Endodermal cell (in vitro differentiated cells): ENCODE results near the gene IRS2. TPM values are rescaled to one million over a fixed set of nuclear protein-coding genes. Genes with fewer than 3 reads are reported as not detected.

Experiments
- DNase-seq: peaks from one replicate; pipeline ENCODE4 v3.0.0-alpha.2; 2017
- H3K27ac ChIP-seq: 2 replicates; pipeline ENCODE4 v1.5.1; 2013; ENCODE audit warnings: mild to moderate bottlenecking, low read depth, low read length, moderate library complexity
- H3K27me3 ChIP-seq: 2 replicates; pipeline ENCODE4 v1.6.1; 2013; ENCODE audit warnings: mild to moderate bottlenecking, low read length, moderate library complexity; ENCODE audit not compliant: insufficient read depth, control insufficient read depth, poor library complexity, severe bottlenecking
- H3K36me3 ChIP-seq: 2 replicates; pipeline ENCODE4 v1.7.0; 2013; ENCODE audit warnings: mild to moderate bottlenecking, low read length, moderate library complexity; ENCODE audit not compliant: control insufficient read depth, insufficient read depth
- H3K4me1 ChIP-seq: one replicate; pipeline ENCODE4 v1.7.0; 2013; ENCODE audit warnings: low read length; ENCODE audit not compliant: control insufficient read depth, insufficient read depth
- H3K4me3 ChIP-seq: 2 replicates; pipeline ENCODE4 v1.5.1; 2013; ENCODE audit warnings: mild to moderate bottlenecking, low read length, moderate library complexity
- H3K9ac ChIP-seq: 2 replicates; pipeline ENCODE4 v1.6.1; 2013; ENCODE audit warnings: mild to moderate bottlenecking, low read length, moderate library complexity; ENCODE audit not compliant: poor library complexity, severe bottlenecking; ENCODE audit errors: extremely low read depth
- H3K9me3 ChIP-seq: 2 replicates; pipeline ENCODE4 v1.6.1; 2013; ENCODE audit warnings: mild to moderate bottlenecking, low read length, moderate library complexity; ENCODE audit not compliant: control insufficient read depth
- H3K27ac Mint-ChIP-seq: 2 replicates; pipeline ENCODE4 v1.8.0; 2020; ENCODE audit warnings: mixed read lengths
- H3K27me3 Mint-ChIP-seq: 2 replicates; pipeline ENCODE4 v1.8.0; 2021; ENCODE audit warnings: mild to moderate bottlenecking, mixed read lengths; ENCODE audit not compliant: insufficient read depth
- H3K36me3 Mint-ChIP-seq: 2 replicates; pipeline ENCODE4 v1.8.0; 2020; ENCODE audit warnings: low read depth, mixed read lengths
- H3K4me1 Mint-ChIP-seq: 2 replicates; pipeline ENCODE4 v1.8.0; 2020; ENCODE audit warnings: mixed read lengths
- H3K4me3 Mint-ChIP-seq: 2 replicates; pipeline ENCODE4 v1.8.0; 2020; ENCODE audit warnings: mild to moderate bottlenecking, moderate library complexity, mixed read lengths
- H3K9me3 Mint-ChIP-seq: 2 replicates; pipeline ENCODE4 v1.8.0; 2020; ENCODE audit warnings: mild to moderate bottlenecking, mixed read lengths
- WGBS, 2 experiments: methylation state at CpG; one replicate each; pipeline versions ENCODE4 v1.1.5 to v1.1.7; 2013; ENCODE audit warnings: missing lambda C conversion rate in 2 of 2, mixed read lengths in 1 of 2; ENCODE audit not compliant: insufficient coverage in 1 of 2, insufficient read length in 1 of 2; 5-methylcytosine and 5-hydroxymethylcytosine counted together
- total RNA-seq, 2 donors: library from RNA; stranded (reverse); fragmentation: NEBNext Ultra II Directional in 1 of 2; extraction: Animal tissue kit (Norgen Biotek cat#: 25700) in 1 of 2; gene quantifications; 2 replicates in 1 of 2; 3 replicates in 1 of 2; pipeline ENCODE4 v1.2.1, GENCODE V29; 2021
- TF ChIP-seq, protein P1 (sequence below): fragments of 200-600 bp; sonication (generic); conservative IDR thresholded peaks from 2 replicates; pipeline ENCODE4 v1.5.0; 2021; ENCODE audit warnings: antibody characterized with exemption, mild to moderate bottlenecking

The IRS2 gene
- total RNA-seq, 2 donors from 2014 or later: 16.9 to 23.7 TPM

DNA sequence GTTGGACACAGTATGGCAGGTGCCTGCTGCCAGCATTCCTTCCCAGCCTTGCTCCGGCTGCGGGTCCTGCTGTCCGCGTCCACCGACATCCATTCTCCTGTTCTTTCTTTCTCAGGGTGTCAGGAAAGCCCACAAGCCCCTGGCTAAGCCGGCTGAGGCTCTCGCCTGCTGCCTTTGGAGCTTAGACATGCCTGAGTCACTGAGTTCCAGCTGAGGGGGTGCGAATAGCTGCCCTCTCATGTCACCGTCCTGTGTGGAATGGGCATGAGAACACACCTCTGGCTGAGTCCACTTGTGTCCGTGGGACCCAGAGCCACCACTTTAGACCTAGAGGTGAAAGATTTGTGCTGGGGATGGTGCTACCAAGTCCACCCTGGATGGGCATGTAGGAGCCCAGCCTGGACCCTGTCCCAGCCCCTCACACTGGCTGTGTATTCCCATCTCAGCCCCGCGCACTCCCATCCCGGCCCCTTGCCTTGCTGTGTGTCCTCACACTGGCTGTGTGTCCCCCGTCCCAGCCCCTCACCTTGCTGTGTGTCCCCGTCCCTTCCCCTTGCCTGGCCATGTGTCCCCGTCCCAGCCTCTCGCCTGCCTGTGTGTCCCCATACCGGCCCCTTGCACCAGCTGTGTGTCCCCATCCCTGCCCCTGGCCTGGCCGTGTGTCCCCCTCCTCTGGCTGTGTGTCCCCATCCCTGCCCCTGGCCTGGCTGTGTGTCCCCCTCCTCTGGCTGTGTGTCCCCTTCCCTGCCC lies 24.6 kb upstream of the IRS2 start:
- Mint-ChIP-seq H3K27me3 (peaks cover 1% of the 10 kb centered on the region), H3K9me3 (no peaks in the 10 kb centered on the region), H3K27ac (no peak overlapping the region), H3K4me1 (no peaks in the 10 kb centered on the region), H3K4me3 (no peak overlapping the region), H3K36me3 (no peaks in the 10 kb centered on the region)
- H3K27me3 ChIP-seq: no peaks in the 10 kb centered on the region
- 85 to 86% methylated on average over 7 to 19 of the region's 19 CpGs for WGBS, 2 experiments
- H3K36me3 ChIP-seq: no peaks in the 10 kb centered on the region
- TF ChIP-seq, protein P1, sequence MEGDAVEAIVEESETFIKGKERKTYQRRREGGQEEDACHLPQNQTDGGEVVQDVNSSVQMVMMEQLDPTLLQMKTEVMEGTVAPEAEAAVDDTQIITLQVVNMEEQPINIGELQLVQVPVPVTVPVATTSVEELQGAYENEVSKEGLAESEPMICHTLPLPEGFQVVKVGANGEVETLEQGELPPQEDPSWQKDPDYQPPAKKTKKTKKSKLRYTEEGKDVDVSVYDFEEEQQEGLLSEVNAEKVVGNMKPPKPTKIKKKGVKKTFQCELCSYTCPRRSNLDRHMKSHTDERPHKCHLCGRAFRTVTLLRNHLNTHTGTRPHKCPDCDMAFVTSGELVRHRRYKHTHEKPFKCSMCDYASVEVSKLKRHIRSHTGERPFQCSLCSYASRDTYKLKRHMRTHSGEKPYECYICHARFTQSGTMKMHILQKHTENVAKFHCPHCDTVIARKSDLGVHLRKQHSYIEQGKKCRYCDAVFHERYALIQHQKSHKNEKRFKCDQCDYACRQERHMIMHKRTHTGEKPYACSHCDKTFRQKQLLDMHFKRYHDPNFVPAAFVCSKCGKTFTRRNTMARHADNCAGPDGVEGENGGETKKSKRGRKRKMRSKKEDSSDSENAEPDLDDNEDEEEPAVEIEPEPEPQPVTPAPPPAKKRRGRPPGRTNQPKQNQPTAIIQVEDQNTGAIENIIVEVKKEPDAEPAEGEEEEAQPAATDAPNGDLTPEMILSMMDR: no peak
- no peak for DNase-seq
- H3K9me3 ChIP-seq: no peaks in the 10 kb centered on the region
- no peak overlapping the region for H3K4me3 ChIP-seq
- no peaks in the 10 kb centered on the region for H3K4me1 ChIP-seq
- no peak overlapping the region for H3K9ac ChIP-seq
- no peak overlapping the region for H3K27ac ChIP-seq

DNA sequence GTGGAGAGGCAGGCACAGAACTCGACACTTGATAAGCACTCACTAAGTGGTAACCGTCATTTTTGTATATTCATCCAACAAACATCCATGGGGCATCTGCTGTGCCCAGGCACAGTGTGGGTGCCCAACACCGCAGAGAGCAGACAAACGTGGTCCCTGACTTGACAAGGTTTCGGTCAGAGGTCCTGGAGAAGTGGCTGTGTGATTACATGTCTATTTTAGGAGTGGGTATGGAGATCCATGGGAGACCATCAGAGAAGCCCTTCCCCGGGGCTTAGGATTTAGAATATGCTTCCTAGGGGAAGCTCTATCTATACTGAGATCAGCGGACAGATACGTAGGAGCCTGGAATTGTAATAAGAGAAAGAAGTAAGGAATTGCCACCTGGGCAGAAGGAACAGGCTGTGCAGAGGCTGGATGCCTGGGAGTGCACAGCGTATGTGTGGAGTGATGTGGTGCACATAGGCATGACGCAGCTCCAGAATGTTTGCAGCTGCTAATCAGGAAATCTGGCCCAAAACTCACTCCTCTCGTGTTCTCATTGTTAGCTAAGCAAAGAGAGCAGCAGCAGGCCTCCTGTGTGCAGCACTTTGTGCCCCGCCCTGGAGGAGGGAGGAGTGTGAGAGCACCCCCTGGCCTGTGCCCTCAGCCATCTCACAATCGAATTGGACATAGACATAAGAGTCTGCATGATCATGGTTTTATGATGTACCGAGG lies 23.0 kb upstream of the IRS2 start:
- DNase-seq: no peak
- Mint-ChIP-seq H3K4me1 (no peaks in the 10 kb centered on the region), H3K36me3 (no peaks in the 10 kb centered on the region), H3K27me3 (peaks cover 1% of the 10 kb centered on the region), H3K27ac (no peak overlapping the region), H3K9me3 (no peaks in the 10 kb centered on the region), H3K4me3 (no peak overlapping the region)
- Histone ChIP-seq H3K9me3 (no peaks in the 10 kb centered on the region), H3K27ac (no peak overlapping the region), H3K4me3 (no peak overlapping the region), H3K9ac (no peak overlapping the region), H3K27me3 (no peaks in the 10 kb centered on the region), H3K36me3 (no peaks in the 10 kb centered on the region), H3K4me1 (no peaks in the 10 kb centered on the region)
- 81 to 85% methylated on average over 10 to 14 of the region's 14 CpGs for WGBS, 2 experiments
- TF ChIP-seq, protein P1: no peak

DNA sequence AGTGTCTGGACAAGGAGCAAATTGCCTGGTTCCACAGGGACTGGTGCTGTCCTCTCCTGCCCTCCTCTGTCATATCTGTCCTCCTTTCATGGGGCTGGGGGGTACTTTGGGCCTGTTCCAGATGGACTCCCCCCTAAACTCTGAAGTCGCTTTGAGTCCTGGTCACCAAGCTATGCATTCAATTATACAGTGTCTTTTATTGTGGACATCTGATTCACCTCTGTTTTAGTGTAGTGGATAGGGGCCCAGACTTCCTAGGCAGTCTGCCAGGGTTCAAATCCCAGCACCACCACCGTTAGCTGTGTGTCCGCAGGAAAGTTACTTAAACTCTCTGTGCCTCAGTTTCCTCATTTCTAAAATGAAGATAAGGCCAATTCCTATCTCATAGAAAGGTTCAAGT lies 21.0 kb upstream of the IRS2 start:
- Histone ChIP-seq H3K4me3 (no peak overlapping the region), H3K9ac (no peak overlapping the region), H3K4me1 (no peaks in the 10 kb centered on the region), H3K36me3 (no peaks in the 10 kb centered on the region), H3K27me3 (no peaks in the 10 kb centered on the region), H3K27ac (no peak overlapping the region), H3K9me3 (no peaks in the 10 kb centered on the region)
- H3K4me3 Mint-ChIP-seq: no peak overlapping the region
- TF ChIP-seq, protein P1: no peak
- no peak for DNase-seq
- 91 to 100% methylated on average over 2 to 3 of the region's 3 CpGs for WGBS, 2 experiments
- peaks cover 1% of the 10 kb centered on the region for H3K27me3 Mint-ChIP-seq
- no peaks in the 10 kb centered on the region for H3K4me1 Mint-ChIP-seq
- no peaks in the 10 kb centered on the region for H3K36me3 Mint-ChIP-seq
- H3K9me3 Mint-ChIP-seq: no peaks in the 10 kb centered on the region
- no peak overlapping the region for H3K27ac Mint-ChIP-seq
